NCI-H82 treated with DMSO at 0.1 percent for 48 hours (cell line): ENCODE results near the gene FOXA2.
"Not testable (repeated sequence)": the region's sequence is repeated elsewhere in the genome, so short reads cannot be mapped to it uniquely, and the experiment has no call there.

ENCODE experiments used
- DNase-seq: peaks from one replicate; lab custom pipeline; 2025; ENCODE audit not compliant: unreplicated experiment; lab: John Stamatoyannopoulos, UW

FOXA2 gene

DNA sequence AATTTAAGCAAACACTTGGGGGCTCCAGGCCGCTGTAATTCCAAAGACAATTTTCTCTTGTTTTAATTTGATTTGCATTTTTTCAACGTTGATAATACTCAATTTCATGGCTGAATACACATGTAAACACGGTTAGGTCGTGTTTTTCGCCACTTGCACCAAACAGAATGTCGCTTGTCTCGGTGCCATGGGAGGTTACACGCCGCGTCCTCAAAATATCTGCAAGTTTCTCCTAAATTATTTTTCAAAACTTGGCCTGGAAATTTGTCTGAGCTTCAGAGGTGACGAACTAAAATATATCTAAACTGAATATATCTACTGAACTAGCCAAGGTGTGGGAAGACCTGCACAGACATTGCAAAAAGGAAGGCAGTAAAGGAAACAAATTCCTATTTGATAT, 15.0 kb downstream of the FOXA2 start:
- DNase-seq: no peak

DNA sequence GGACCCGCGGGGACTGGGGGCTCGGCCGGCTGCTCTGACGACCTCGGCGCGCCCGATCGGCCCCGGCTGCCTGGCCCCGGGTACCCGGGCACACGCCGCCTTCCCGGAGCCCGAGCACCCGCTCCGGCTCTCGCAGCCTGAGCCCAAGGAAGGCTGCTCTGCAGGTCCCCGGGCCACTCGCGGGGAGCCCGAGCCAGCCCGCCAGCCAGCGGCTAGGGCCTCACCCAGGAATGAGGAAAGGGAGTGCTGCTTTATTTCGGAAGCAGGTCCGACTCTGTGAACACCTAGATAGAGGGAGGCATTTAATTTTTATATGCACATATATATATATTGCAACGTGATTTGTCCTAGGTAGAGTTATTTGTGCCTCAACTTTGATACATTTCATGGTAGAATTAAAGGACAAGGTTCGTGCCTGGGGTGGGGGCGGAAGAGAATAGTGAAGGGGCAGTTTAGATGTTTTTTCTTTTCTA, 15.5 kb downstream of the FOXA2 start:
- no peak for DNase-seq

DNA sequence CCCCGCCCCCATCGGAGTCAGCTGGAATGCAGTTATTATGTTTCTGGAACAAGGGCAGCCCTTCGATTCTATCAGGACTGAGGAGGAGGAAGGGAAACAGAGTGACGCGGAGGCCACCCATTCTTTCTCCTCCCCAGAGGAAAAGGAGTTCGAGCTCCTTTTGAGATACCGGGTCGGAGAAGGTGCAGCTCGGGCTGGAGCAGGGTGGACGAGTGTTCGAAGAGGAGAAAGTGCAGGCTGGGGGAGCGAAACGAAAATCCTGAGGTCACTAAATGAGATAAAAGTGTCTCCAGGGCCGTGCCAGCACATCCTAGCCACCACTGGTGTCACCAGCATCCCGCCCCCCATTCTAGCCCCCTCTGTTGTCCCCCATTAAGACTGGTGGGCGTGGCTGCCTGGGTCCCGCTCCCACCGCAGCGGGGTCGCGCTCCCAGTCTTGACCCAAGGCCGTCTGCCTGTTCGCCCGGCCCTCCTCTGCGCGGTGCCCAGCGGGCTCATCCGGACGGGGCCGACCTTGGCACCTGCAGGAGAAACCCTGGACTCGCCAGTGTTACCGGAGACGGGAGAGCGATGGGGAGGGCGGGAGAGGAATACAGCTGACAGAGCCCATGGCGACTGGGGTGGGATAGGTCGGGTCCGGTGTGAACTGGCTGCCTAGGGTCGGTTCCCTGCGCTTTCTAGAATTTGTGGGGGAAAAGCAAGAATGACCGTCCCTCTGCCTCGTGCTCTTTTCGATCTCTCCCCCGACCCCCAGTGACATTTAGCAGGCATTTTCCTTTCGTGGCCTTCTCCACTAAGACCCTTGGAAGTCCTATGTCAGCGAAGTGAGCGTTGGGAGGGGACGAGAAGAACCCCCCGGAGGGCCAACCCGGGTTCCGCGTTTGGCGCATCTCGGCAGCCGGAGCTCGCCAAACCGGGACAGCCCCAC, 16.2 kb downstream of the FOXA2 start:
- no peak for DNase-seq

DNA sequence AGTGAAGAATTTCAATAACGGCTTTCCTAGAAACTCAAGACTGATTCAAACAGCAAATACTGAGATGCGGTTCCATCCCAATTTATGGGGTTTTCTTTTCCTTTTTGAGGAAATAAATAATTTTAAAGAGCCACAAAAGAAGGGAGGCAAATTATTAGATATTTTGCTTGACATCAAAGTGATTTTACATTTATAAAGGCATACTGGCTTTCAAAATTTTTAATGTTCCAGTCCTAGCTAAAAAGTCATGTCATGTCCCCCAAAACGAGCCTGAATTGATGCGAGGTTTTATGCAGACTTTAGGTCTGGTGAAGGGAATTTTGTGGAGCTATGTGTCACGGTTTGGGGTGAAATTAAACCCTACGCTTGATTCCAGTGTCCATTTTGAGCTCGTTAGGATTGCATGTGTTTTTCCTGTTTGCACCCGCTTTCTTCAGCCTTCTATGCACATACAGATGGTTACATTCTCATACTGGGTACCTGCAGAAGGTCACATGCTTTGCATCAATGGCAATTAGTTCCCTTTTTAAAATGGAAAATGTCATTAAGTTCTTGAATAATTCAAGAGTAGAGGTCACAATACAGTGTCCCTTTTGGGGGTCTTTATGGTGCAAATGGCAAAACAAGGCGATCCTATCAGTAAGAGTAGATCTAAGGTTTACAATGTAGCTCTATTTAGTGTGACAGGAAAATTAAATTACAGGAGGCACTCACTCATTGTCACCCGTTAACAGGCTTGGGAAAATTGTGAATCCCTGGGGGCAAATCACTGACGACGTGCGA, 17.3 kb downstream of the FOXA2 start:
- DNase-seq: no peak

DNA sequence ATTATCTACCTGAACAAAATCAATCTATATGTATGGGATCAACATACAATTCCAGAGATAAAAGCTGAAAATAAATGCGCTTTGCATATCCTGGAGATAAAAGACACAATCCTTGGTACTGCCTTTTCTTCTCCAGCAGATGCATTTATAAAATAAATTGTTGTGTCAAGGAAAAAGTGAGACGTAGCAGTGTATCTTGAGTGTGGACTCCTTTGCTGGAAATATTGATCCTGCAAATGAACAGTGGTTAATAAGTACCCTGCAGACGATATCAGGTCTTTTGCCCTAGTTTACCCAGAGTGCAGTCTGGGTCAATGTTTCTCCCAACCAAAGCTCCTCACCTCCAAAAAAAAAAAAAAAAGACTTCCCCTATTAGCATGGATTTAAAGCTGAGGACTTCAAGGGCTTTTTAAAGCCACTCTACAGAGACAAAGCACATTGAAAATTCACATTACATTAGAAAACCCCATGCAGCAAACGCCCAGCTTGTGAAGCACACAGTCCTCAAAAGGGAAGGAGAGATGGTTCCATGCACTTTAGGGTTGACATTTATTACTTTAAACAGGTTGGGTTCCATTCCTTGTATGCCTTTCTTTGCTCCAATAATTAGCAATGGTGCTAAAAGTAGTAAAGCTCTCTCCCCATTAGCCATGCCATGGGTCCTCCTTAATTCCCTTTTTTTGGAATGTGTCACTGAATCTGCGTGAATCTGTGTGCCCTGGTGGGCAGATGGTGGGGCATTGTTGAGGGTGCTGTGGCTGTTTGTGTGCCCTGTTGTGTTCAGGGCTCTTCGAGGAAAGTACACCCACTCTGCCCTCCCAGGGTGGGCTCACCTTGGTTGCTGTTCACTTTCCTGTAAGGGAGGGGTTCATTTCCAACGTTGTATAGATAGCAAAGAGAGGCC, 21.1 kb downstream of the FOXA2 start:
- no peak for DNase-seq

DNA sequence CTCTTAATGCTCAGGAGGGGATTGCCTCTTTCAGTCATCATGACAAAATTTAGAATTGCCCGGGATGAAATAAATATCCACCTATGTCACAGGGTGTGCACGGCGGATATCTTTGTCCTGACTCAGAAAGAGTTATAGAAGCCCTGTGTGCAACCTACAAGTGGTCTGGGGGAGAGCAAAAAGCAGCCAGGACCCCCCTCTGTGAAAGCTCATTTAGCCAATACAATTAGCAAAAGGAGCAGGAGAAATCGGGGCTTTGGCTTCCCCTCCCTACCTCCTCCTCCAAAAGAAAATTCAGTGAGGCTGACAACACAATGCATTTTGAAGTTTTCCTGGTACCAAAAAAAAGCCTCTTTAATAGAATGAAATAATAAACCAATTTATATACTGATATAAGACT, 21.8 kb downstream of the FOXA2 start:
- DNase-seq: no peak

DNA sequence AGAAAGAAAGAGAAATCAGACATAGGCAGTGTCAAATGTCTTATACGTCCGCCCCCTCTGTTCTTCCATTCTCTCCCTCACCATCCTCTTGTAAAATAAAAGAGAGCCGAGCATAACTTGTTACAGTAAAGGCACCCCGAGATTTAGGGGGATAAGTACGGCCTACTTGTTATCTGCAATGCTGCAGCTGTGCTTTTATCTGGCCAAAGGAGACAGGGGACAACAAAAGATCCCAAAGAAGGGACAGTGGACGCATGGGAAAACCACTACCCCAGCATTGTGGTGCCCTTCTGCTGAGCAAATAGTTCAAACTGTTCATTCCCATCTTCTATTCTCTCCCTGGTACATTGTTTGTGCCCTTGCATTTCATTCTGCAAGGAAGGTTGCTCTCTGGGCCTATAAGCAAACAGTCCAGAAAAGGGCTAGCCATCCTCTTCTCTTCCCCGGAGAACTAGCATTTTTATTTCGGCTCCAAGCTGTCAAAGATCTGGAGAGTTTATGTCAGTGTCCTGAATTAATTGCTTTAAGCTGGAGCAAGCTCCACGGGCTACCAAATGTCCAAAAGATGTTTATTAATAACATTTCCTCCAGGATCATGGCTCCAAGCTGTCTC, 22.3 kb downstream of the FOXA2 start:
- no peak for DNase-seq

DNA sequence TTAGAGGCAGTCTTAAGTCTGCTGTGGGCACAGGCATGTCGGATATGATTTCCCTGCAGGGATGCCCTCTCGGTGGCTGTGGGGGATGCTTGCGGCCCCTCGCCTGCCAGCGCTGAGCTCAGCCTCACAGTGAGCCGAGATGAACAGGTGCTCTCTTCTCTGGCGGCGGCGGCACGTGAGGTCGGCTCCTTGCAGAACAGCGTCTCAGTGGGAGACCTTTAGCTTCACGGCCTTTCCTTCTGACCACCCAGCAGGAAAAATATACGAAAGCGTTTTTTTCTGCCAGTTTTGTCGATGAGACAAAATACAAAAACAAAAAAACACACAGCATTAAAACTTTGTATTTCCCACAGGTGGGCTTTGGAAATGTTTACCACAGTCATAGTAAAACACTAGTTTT, 23.6 kb downstream of the FOXA2 start:
- DNase-seq: no peak

DNA sequence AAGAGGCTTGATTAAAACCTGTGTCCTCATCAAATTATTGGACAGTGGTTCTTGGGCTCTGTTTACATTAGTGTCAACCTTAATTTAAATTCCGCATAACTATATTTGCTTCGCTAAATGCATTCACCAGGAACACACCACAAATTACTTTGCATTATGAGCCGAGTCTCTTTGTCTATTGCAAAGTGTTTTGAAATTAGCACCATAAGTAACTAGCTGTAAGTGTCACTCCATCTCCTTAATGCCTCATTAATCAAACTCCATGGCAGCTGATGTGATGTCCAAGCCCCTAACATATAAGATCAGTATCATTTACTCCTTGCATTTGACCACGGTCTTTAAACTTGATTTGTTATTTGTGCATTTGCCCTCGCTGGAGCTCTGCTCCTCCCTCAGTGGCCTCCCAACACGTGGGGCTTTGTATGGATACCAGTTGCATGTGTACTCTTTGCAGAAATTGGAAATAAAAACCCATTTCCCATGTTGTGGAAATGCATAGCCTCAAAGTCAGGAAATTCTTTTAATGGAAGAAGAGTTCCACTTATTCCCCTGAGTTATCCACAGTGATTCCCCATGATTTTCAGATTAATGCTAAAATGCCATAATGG, 24.6 kb downstream of the FOXA2 start:
- DNase-seq: no peak

DNA sequence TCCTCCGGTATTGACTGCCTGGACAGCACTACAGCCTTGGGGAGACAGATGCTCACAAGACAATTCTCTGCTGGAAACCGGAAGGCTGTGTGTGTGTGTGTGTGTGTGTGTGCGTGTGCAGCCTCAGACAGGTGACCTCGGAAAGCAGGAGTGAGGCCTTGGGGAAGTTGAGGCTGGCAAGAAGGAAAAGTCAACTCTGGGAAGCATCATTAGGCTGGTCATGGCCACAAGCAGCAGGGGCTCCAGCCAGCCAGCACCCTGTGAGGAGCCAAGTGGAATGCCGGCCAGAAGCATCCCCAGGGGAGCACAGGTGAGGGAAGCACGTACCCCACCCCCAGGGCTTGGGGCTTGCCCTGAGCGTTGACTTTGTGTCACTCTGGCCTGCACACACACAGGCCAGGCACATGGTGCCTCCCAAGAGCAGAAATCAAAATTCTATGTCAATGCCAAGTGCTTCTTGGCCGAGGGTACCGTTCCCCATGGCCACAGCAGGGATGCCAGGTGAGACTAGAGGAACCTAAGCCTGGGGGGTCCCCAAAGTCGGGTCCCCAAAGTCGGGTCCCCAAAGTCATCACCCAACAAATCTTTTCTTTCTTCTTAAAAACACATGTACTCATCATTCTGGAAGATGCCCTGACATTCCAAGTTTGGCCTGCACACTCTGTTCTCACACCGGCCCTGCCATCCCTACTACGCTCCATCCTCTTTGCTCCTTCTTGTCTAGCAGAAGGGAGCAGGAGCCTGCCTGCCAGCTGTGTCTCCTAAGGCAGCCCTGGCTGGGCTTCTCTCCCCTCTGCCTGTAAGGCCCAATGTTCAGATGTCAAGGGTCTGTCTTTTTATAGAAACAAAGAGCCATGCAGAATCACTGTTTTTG, 26.7 kb downstream of the FOXA2 start:
- no peak for DNase-seq

DNA sequence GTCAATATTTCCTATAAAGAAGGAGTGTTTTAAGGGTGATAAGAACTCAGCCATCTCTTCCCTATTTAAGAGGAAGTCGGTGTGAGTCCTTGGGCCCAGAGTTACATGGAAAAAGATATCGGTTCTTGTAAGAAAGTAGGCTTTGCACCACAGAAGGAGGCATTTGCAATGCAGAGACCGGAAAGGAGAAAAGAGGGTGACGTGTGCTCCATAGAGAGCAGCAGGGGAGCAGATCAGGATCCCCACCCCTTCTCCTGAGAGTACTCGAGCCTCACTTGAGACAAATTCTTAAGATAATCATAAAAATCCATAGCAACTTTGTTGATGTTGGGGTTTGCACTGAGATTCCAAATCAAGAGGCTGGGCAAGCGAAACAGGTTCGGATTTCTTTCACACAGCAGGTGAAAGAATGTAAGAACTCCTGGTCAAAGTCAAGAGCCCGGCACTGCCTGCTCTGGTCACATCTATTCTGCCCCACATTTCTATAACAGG, 27.8 kb downstream of the FOXA2 start:
- DNase-seq: no peak

DNA sequence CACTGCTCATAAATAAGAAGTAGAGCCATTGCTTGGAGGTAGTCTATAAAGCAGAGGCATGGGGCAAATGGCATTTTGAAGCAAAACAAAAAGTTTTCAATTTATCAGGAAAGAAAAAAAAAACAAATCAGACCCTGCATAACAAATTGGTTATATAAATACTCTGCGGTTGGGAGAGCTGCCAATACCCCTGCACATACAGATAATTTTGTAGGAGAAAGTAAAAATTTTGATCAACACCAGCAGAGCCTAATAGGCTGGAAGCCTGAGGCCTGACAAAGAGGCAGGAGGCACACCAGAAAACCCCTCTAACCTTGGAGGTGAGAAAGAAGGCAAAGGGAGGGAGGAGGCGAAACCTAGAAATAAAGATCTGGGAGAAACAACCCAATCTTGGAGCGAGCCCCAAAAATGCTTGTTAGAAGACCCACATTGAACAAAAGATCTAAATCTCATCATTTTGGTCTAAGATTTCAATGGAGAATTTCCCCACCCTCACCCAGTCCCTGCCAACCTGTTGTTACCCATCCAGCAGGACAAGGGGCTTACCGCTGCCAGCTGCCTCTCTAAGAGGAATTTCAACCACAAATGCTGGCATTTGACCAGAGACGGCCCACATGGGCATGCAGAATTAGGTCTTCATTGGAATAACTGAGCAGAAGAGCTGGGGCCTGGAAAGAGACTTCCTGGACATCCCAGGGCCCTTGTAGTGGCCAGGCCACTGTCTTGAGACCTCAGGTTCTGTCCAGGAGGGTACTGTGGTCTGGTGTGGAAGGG, 28.4 kb downstream of the FOXA2 start:
- no peak for DNase-seq

DNA sequence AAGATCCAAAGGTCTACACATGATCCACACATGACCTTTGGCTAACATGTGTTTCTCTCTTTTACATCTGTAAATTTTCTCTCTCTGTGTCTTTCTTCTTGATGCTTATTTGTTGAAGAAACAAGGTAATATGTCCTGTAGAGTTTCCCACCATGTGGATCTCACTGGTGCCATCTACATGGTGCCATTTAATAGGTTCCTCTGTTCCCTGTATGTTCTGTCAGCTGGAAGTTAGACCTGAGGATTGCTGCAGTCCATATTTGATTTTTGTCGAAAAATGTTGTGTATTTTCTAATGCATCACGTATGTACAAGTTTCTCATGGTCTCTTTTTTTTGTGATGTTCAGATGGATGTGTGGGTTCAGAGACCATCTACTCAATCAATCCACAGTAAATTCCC, 30.0 kb downstream of the FOXA2 start:
- no peak for DNase-seq

DNA sequence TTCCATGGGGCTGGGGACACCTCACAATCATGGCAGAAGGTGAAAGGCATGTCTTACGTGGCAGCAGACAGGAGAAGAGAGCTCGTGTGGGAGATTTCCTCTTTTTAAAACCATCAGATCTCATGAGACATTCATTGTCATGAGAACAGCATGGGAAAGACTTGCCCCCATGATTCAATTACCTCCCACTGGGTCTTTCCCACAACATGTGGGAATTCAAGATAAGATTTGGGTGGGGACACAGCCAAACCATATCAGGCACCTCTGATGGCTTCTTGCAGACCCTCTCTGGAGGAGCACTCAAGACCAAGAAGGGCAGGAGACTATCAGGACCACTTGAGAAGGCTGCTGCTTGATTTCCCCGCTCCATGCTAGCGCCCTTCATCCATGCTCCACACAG, 33.9 kb downstream of the FOXA2 start:
- DNase-seq: not testable (repeated sequence)

DNA sequence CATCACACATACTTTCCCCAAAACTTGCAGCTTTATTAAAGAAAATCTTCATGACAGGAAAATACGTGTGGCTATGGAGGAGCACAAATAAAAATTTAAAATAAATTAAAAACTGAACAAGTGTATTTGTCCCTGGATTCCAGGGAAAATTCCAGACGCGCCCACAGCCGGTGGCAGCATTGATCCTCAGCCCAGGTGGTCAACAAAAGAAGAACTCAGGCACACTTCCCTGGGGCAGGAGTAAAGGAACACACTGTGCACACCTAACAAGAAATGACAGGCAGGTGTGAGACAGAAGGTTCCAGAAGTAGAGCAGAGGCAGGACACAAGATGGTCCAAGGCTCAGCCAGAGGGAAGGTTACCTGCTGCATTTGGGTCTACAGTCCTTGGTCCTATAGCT, 36.3 kb downstream of the FOXA2 start:
- no peak for DNase-seq

DNA sequence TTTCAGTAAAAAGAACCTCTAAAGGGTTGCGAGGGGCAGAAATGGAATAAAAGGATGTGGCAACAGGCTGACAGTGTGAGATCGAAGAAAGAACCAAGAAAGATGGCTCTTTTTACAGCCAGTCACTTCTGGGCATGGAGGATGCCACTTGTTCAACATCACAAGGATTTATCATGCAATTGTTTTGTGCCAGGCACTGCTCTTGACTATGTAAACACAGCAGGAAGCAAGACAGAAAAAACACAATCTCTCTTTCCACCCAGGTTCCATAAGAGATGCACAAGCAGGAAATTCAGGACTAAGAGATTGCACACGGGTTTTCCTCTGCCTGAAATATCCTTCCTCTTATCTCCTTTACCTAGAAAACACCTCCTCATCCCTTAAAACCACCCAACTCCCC, 38.0 kb downstream of the FOXA2 start:
- no peak for DNase-seq

DNA sequence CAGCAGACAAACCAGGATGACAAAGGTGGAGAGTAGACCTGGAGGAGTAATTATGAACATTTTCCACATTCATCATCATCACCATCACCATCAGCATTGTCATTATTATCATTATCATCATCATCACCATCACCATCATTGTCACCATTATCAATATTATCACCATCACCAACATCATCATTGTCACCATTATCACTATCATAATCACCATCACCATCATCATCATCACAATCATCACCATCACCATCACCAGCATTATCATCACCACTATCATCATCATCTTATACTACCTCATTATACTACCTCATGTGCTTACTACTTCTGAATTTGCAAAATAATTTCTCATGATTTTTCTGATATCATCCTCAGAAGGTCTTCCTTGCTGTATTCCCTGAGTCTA, 39.3 kb downstream of the FOXA2 start:
- no peak for DNase-seq

DNA sequence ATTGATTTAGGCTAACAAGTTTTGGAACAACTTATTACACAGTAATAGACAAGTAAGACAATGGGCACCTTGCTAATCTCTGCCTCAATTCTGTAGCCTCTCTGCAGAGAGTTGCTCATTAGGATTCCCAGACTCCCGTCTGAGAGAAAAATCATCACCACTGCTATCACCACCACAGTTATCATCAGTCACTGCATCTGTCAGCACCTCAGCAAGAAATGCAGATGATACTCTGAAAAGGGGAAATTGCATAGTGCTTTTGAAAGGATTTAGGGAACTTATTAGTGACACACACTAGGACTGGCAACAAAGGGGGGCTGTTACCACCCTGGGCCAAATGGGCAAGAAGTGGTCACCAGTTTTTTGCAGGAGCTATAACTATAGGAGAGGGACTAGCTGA, 39.9 kb downstream of the FOXA2 start:
- DNase-seq: no peak
